Measurements from ENCODE around the gene ETV6.
A peak's percentile ranks its signal among the peaks of the same experiment; 100 is the strongest.

The ETV6 gene

GRCh38 chr12:11823593-11823992 is 174.1 kb downstream of the ETV6 start:
- H3K9me3 ChIP-seq (ENCODE audit: insufficient read depth, low read length, severe bottlenecking) = no peaks in the 10 kb centered on the region
- peaks cover 47% of the 10 kb centered on the region for H3K4me1 ChIP-seq (ENCODE audit: insufficient read depth, low read length)
- no peak overlapping the region for H2AFZ ChIP-seq (ENCODE audit: low read depth, low read length)
- no peak overlapping the region for H3K4me3 ChIP-seq (ENCODE audit: low read depth in 1 of 2, low read length in 2 of 2)
- H4K20me1 ChIP-seq (ENCODE audit: insufficient read depth, low read length) = no peaks in the 10 kb centered on the region
- H3K27me3 ChIP-seq (ENCODE audit: insufficient read depth, low read length, poor library complexity) = no peaks in the 10 kb centered on the region
- no peak for TF ChIP-seq EZH2 (IDR thresholded peaks at IDR 0.05; ENCODE audit: borderline replicate concordance, low read depth, low read length, severe bottlenecking)
- TF ChIP-seq, protein P1, sequence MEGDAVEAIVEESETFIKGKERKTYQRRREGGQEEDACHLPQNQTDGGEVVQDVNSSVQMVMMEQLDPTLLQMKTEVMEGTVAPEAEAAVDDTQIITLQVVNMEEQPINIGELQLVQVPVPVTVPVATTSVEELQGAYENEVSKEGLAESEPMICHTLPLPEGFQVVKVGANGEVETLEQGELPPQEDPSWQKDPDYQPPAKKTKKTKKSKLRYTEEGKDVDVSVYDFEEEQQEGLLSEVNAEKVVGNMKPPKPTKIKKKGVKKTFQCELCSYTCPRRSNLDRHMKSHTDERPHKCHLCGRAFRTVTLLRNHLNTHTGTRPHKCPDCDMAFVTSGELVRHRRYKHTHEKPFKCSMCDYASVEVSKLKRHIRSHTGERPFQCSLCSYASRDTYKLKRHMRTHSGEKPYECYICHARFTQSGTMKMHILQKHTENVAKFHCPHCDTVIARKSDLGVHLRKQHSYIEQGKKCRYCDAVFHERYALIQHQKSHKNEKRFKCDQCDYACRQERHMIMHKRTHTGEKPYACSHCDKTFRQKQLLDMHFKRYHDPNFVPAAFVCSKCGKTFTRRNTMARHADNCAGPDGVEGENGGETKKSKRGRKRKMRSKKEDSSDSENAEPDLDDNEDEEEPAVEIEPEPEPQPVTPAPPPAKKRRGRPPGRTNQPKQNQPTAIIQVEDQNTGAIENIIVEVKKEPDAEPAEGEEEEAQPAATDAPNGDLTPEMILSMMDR (IDR thresholded peaks at IDR 0.05; ENCODE audit: borderline replicate concordance, extremely low read depth, low read length, poor library complexity, severe bottlenecking) = no peak
- H3K9ac ChIP-seq (ENCODE audit: low read depth, low read length) = no peak overlapping the region
- DNase-seq = no peak
- H3K4me2 ChIP-seq (ENCODE audit: insufficient read depth, low read length) = no peak overlapping the region
- H3K27ac ChIP-seq (ENCODE audit: low read length) = peak overlapping the region; percentile 59
- H3K36me3 ChIP-seq (ENCODE audit: insufficient read depth, low read length) = peaks cover 65% of the 10 kb centered on the region
- peaks cover 74% of the 10 kb centered on the region for H3K79me2 ChIP-seq (ENCODE audit: insufficient read depth, low read length)
- no peak for ATAC-seq (ENCODE audit: insufficient read depth, low read depth)

DNA sequence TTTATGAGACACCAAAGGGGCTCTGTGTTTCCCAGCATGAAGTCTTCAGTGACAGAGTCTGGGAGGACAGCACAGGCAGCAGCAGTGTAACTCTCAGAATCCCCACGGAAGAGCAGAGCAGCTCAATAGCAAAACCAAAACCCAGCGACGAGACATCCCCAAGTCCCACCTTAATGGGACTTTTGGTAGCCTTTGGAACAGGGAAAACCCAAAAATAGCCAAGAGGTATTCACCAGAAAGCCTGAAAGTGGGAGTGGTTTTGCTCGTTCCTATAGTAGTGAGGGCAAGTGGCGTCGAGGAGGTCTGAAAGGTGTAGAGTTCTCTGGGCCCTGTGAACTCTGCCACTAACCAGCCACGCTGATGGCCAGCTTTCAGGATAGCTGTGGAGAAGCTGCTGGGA is 174.6 kb downstream of the ETV6 start:
- Histone ChIP-seq H3K4me1 (ENCODE audit: insufficient read depth, low read length) (peaks cover 47% of the 10 kb centered on the region), H3K9me3 (ENCODE audit: insufficient read depth, low read length, severe bottlenecking) (no peaks in the 10 kb centered on the region), H4K20me1 (ENCODE audit: insufficient read depth, low read length) (no peaks in the 10 kb centered on the region), H3K4me3 (ENCODE audit: low read depth in 1 of 2, low read length in 2 of 2) (no peak overlapping the region), H3K27ac (ENCODE audit: low read length) (peak overlapping the region; percentile 59), H3K9ac (ENCODE audit: low read depth, low read length) (no peak overlapping the region), H3K27me3 (ENCODE audit: insufficient read depth, low read length, poor library complexity) (no peaks in the 10 kb centered on the region), H2AFZ (ENCODE audit: low read depth, low read length) (no peak overlapping the region), H3K36me3 (ENCODE audit: insufficient read depth, low read length) (peaks cover 63% of the 10 kb centered on the region), H3K4me2 (ENCODE audit: insufficient read depth, low read length) (no peak overlapping the region), H3K79me2 (ENCODE audit: insufficient read depth, low read length) (peaks cover 73% of the 10 kb centered on the region)
- ATAC-seq (ENCODE audit: insufficient read depth, low read depth) (no peak), DNase-seq (no peak)
- TF ChIP-seq, protein P1 (IDR thresholded peaks at IDR 0.05; ENCODE audit: borderline replicate concordance, extremely low read depth, low read length, poor library complexity, severe bottlenecking) = no peak
- no peak for TF ChIP-seq EZH2 (IDR thresholded peaks at IDR 0.05; ENCODE audit: borderline replicate concordance, low read depth, low read length, severe bottlenecking)

DNA sequence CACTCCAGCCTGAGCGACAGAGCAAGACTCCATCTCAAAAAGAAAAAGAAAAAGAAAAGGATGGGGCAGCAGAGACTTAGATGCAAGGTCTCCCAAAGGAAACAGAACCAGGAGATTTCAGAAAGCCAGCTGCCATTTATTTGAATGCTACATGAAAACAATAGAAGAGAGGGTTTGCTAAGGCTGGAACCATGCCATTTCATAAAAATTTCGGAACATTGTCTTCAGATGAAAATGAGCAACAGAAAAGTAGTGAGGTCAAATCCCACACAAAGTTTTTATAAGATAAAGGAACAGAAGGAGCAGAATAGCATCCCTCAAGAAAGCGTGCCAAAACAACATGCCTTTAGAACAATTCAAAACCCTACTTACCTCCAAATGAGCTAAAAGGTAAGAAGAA is 175.3 kb downstream of the ETV6 start:
- Histone ChIP-seq H3K4me3 (ENCODE audit: low read depth in 1 of 2, low read length in 2 of 2) (no peak overlapping the region), H3K4me1 (ENCODE audit: insufficient read depth, low read length) (peaks cover 47% of the 10 kb centered on the region), H4K20me1 (ENCODE audit: insufficient read depth, low read length) (no peaks in the 10 kb centered on the region), H2AFZ (ENCODE audit: low read depth, low read length) (no peak overlapping the region), H3K27ac (ENCODE audit: low read length) (peak overlapping the region; percentile 38), H3K4me2 (ENCODE audit: insufficient read depth, low read length) (no peak overlapping the region), H3K9ac (ENCODE audit: low read depth, low read length) (no peak overlapping the region), H3K27me3 (ENCODE audit: insufficient read depth, low read length, poor library complexity) (no peaks in the 10 kb centered on the region), H3K79me2 (ENCODE audit: insufficient read depth, low read length) (peaks cover 70% of the 10 kb centered on the region), H3K36me3 (ENCODE audit: insufficient read depth, low read length) (peaks cover 63% of the 10 kb centered on the region), H3K9me3 (ENCODE audit: insufficient read depth, low read length, severe bottlenecking) (no peaks in the 10 kb centered on the region)
- ATAC-seq (ENCODE audit: insufficient read depth, low read depth) (no peak), DNase-seq (no peak)
- TF ChIP-seq, protein P1 (IDR thresholded peaks at IDR 0.05; ENCODE audit: borderline replicate concordance, extremely low read depth, low read length, poor library complexity, severe bottlenecking) = no peak
- TF ChIP-seq EZH2 (IDR thresholded peaks at IDR 0.05; ENCODE audit: borderline replicate concordance, low read depth, low read length, severe bottlenecking) = no peak

DNA sequence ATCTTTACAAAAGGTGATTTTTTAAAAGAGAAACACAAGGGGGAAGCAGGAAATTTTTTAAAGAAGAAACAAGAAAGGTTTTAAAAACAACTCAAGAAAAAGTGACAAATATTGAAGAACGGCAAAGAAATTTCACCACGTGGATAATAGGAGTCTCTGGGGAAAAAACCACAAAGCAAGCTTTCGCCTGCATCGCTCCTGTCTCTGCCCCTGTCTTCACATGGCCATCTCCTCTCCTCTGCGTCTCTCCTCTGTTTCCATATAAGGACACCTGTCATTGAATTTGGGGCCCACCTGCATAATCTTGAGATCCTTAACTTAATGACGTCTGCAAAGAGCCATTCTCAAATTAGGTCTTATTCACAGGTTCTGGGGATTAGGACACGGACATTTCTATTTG is 175.8 kb downstream of the ETV6 start:
- Histone ChIP-seq H3K27ac (ENCODE audit: low read length) (peak overlapping the region; percentile 27), H2AFZ (ENCODE audit: low read depth, low read length) (no peak overlapping the region), H3K4me3 (ENCODE audit: low read depth in 1 of 2, low read length in 2 of 2) (no peak overlapping the region), H3K79me2 (ENCODE audit: insufficient read depth, low read length) (peaks cover 69% of the 10 kb centered on the region), H3K9ac (ENCODE audit: low read depth, low read length) (no peak overlapping the region), H3K9me3 (ENCODE audit: insufficient read depth, low read length, severe bottlenecking) (no peaks in the 10 kb centered on the region), H3K27me3 (ENCODE audit: insufficient read depth, low read length, poor library complexity) (no peaks in the 10 kb centered on the region), H4K20me1 (ENCODE audit: insufficient read depth, low read length) (no peaks in the 10 kb centered on the region), H3K36me3 (ENCODE audit: insufficient read depth, low read length) (peaks cover 64% of the 10 kb centered on the region), H3K4me1 (ENCODE audit: insufficient read depth, low read length) (peaks cover 47% of the 10 kb centered on the region), H3K4me2 (ENCODE audit: insufficient read depth, low read length) (no peak overlapping the region)
- ATAC-seq (ENCODE audit: insufficient read depth, low read depth) = peak; percentile 77
- peak; percentile 29 for DNase-seq
- no peak for TF ChIP-seq EZH2 (IDR thresholded peaks at IDR 0.05; ENCODE audit: borderline replicate concordance, low read depth, low read length, severe bottlenecking)
- TF ChIP-seq, protein P1 (IDR thresholded peaks at IDR 0.05; ENCODE audit: borderline replicate concordance, extremely low read depth, low read length, poor library complexity, severe bottlenecking) = no peak
